ENCODE measurements around the gene VWCE.

DNA sequence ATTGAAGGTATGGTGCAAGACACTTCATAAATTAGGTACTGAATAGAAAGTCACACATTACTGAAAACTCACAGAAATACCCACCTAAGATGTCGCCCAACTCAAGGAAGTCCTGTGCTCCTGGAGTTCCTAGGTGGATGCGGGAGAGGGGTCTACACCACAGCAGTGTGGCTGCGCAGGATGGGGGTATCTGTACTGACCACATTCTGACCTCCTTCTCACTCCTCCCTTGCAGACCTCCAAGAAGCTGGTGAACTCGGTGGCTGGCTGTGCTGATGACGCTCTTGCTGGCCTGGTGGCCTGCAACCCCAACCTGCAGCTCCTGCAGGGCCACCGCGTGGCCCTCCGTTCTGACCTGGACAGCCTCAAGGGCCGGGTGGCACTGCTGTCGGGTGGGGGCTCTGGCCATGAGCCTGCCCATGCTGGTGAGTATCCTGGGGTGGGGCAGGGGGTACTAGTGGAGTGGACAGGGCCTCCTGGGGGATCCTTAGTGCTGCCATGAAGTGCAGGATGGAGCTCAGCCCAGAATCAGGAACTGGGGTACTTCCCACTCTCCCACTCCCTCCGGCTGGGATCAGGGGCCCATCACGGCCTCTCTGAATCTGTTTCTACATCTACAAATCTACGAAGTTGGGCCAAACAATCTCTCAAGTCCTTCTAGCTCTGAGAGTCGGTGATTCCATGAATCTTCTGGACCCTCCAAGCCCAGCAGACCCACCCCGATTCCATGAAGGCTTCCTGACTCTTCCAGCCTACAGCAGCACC lies 42.8 kb upstream of the VWCE start:
- TF ChIP-seq, protein P1, sequence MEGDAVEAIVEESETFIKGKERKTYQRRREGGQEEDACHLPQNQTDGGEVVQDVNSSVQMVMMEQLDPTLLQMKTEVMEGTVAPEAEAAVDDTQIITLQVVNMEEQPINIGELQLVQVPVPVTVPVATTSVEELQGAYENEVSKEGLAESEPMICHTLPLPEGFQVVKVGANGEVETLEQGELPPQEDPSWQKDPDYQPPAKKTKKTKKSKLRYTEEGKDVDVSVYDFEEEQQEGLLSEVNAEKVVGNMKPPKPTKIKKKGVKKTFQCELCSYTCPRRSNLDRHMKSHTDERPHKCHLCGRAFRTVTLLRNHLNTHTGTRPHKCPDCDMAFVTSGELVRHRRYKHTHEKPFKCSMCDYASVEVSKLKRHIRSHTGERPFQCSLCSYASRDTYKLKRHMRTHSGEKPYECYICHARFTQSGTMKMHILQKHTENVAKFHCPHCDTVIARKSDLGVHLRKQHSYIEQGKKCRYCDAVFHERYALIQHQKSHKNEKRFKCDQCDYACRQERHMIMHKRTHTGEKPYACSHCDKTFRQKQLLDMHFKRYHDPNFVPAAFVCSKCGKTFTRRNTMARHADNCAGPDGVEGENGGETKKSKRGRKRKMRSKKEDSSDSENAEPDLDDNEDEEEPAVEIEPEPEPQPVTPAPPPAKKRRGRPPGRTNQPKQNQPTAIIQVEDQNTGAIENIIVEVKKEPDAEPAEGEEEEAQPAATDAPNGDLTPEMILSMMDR (IDR thresholded peaks at IDR 0.05) = no peak
- no peak for TF ChIP-seq POLR2A (IDR thresholded peaks at IDR 0.05)
